NCI-H2171 (cell line): ENCODE results near the gene CEACAM19.
"Not testable (repeated sequence)": the region's sequence is repeated elsewhere in the genome, so short reads cannot be mapped to it uniquely, and the experiment has no call there.

Experiments
- DNase-seq: peaks from one replicate; lab custom pipeline; 2025; lab: John Stamatoyannopoulos, UW

CEACAM19 gene, protein sequence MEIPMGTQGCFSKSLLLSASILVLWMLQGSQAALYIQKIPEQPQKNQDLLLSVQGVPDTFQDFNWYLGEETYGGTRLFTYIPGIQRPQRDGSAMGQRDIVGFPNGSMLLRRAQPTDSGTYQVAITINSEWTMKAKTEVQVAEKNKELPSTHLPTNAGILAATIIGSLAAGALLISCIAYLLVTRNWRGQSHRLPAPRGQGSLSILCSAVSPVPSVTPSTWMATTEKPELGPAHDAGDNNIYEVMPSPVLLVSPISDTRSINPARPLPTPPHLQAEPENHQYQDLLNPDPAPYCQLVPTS

DNA sequence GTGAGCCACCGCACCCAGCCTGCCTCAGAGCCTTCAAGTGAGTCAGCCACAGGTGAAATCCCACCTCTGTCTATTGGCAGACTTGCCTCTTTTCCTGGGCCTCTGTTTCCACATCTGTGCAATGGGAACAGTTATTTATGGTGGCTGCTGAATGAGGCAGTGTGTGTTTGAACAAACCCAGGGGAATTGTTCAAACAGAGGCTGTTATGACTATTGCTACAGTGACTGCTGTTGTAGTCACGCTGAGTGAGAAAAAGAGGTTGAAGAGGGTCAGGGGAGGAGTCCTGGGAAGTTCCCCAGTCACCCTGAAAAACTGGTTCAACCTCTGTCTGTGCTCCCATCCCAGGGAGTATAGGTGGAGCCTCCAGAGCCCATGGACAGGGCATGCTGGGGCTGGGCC lies at the start of gene CEACAM19:
Gene CEACAM19, plus strand, starts transcription at position 83 of the 400 bp plus-strand sequence. CDS start 450 bp downstream, outside the sequence.
- no peak for DNase-seq

DNA sequence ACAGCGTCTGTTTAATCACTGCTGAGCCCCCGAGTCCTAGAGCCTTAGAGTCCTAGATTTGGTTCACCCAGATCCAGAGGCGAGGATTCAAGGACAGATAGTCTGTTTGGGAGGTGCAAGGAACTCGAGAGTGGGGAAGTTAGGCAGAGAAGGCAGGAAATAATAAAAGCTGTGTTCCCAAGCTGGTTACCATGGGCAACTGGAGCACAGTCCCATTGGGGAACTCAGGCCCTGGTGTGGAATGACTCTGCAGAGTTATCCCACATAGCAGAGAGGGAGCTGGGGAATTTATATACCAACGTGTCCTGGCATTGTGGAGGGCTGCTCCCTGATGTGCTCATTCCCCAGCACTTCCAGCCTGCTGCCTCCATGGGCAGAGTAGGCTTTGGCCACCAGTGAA lies 48.2 kb upstream of the CEACAM19 start:
- DNase-seq: no peak

DNA sequence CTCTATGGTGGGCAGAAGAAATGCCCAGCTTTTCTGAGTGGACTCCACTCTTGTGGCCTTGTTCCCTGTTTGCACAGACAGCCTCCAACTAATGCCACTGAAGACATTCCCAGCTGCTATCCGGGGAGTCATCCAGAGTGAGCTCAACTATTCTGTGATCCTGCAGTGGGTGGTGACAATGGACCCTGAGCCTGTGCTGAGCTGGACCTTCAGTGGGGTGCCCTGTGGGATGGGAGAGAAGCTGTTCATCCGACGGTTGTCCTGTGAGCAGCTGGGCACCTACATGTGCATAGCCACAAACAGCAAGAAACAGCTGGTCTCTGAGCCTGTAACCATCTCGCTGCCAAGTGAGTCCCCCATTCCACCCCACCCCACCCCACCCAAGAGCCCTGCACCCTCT lies 47.7 kb upstream of the CEACAM19 start:
- no peak for DNase-seq

DNA sequence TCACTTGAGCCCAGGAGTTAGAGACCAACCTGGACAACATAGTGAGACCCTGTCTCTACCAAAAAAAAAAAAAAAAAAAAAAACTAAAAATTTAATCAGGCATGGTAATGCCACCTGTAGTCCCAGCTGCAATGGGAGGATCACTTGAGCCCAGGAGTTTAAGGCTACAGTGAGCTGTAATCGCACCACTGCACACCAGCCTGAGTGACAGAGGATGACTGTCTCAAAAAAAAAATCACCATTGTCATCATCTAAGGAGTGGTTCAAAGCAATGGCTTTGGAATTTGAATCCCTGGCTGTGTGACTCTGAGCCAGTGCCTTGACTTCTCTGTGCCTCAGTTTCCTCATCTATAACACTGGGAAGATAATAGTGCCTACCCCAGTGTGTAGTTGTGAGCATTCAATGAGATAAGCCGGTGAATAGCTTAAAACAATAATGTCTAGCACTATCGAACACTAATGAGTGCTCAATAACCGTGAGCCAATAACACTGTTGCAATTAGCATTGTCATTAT lies 46.4 kb upstream of the CEACAM19 start:
- peak; percentile 13 for DNase-seq

DNA sequence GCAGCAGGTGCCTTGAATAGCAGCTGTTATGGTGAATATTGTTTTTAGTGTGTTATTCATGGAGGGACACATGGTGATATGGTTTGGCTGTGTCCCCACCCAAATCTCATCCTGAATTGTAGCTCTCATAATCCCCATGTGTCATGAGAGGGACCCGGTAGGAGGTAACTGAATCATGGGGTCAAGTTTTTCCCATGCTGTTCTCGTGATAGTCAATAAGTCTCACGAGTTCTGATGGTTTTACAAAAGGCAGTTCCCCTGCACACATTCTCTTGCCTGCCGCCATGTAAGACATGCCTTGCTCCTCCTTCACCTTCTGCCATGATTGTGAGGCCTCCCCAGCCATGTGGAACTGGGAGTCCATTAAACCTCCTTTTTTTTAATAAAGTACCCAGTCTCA lies 45.6 kb upstream of the CEACAM19 start:
- DNase-seq: not testable (repeated sequence)

DNA sequence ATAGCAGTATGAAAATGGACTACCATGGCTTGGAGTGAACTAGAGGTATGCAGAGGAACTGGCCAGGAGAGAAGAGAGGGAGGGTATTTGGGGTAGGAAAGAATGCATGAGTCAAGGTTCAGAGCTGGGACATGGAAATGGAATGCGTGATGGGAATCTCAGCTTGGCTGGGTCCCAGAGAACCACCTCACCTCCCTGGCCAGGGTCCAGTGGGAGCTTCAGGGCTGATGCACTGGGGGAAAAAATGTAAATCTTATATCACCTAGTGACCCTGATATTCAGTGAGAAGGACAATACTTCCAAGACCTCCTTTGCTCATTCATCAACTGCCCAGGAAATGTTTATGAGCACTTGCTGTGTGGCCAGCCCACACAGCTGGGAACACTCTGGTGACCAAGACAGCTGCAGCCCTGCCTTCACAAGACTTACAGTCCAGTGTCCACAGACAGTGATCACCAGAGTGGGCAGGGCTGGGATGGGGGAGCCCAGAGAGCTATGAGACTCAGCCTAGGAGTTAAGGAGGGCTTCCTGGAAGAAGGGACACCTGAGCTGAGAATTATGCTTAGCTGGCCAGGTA lies 45.1 kb upstream of the CEACAM19 start:
- DNase-seq: no peak

DNA sequence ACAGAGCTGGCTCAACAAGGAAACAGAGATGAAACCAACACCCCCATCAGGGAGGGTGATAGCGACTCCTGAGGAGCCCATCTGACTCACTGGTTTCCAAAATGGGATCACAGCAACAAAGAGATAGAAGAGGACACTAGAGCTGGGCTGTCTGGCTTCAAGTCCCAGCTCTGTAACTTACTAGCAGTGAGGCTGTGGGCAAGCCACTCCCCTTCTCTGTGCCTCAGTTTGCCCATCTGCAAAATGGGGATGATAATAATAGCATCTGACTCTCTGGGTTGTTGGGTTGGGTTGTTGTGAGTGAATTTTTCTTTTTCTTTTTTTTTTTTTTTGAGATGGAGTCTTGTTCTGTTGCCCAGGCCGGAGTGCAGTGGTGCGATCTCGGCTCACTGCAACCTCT lies 43.7 kb upstream of the CEACAM19 start:
- no peak for DNase-seq

DNA sequence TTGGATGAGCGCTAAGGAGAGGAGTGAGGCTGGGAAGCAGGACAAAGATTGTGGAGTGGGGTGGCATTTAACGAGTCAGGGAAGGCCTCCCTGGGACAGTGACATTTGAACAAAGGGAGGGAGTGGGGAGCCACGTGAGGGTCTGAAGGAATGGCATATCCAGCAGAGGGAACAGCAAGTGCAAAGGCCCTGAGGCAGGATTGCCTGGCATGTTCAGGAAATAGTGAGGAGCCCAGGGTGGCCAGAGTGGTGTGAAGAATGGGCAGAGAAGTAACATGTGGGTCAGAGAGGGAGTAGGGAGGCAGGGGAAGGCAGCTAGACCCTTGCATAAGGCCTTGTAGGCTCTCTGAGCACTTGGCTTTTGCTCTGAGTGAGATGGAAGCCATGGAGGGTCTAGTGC lies 42.5 kb upstream of the CEACAM19 start:
- DNase-seq: no peak

DNA sequence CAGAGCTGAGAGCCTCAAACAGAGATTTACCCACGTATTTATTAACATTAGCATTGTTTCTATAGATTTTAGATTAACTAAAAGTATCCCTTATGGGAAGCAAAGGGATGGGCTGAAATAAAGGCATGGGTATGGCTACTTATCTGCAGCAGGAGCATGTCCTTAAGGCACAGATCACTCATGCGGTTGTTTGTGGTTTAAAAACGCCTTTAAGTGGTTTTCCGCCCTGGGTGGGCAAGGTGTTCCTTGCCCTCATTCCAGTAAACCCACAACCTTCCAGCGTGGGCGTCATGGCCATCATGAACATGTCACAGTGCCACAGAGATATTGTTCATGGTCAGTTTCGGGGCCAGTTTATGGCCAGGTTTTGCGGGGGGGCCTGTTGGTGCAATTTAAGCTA lies 39.7 kb upstream of the CEACAM19 start:
- not testable (repeated sequence) for DNase-seq

DNA sequence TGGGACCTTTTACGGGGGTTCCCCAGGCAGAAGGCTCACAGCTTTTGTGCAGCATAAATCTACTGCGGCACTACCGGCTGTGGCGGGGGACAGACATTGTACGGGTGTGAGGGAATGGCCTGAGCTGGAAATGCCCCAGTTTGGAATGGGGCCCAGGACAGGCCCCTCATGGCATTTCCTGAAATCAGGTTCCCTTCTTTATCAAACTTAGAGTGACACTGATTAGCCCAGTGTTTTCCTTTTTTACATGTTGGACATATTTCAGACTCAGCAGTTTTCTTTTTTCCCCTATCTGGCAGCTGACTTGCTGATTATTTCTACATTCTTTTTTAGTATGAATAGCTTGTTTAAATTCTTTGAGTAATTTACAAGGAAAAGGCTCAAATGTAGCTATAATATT lies 37.2 kb upstream of the CEACAM19 start:
- not testable (repeated sequence) for DNase-seq

DNA sequence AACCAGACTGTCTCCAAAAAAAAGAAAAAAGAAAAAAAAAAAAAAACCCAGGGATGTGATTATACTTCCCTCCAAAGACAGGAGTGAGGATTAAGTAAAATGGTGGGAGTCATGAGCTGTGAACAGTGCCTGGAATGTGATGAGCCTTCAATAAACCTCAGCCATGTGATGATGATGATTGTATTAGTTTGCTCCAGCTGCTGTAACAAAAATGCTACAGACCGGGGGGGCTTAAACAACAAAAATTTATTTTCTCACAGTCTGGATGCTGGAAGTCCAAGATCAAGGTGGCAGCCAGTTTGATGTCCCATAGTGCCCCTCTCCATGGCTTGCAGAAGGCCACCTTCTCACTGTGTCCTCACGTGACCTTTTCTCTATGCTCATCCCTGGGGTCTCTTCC lies 36.5 kb upstream of the CEACAM19 start:
- DNase-seq: no peak

DNA sequence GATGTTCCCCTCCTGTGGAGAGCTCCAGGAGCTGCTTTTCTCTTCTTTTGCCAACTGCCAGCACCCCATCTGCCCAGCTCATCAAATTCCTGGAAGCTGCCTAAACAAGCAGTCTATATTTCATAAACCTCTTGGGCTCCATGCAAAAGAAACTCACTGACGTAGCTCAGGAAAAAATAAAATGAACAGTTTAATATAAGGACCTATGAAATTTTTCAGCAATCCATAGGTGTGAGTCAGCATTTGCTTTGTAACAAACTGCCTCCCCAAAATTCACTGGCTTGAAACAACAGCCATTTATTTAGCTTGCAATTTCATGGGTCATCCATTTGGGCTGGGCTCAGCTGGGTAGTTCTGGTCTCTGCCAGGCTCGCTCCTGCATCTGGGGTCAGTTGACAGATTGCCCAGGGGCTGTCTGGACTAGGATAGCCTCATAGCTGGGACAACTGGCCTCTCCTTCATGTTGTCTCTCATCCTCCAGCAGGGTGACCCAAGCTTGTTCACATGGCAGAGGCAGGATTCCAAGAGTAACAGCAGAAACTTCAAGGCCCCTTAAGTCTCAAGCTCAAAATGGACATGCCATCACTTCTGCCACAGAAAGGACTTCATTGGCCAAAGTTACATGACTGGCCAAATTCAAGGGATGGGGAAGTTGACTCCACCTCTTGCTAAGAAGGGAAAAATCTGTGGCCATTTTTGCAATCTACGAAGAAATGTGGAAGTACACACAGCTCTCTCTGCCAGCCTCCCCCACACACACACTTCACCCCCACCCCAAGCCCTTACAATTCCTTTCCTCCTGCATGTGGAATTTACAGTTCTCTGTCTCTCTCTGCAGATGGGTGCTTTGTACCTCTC lies 35.5 kb upstream of the CEACAM19 start:
- DNase-seq: no peak

DNA sequence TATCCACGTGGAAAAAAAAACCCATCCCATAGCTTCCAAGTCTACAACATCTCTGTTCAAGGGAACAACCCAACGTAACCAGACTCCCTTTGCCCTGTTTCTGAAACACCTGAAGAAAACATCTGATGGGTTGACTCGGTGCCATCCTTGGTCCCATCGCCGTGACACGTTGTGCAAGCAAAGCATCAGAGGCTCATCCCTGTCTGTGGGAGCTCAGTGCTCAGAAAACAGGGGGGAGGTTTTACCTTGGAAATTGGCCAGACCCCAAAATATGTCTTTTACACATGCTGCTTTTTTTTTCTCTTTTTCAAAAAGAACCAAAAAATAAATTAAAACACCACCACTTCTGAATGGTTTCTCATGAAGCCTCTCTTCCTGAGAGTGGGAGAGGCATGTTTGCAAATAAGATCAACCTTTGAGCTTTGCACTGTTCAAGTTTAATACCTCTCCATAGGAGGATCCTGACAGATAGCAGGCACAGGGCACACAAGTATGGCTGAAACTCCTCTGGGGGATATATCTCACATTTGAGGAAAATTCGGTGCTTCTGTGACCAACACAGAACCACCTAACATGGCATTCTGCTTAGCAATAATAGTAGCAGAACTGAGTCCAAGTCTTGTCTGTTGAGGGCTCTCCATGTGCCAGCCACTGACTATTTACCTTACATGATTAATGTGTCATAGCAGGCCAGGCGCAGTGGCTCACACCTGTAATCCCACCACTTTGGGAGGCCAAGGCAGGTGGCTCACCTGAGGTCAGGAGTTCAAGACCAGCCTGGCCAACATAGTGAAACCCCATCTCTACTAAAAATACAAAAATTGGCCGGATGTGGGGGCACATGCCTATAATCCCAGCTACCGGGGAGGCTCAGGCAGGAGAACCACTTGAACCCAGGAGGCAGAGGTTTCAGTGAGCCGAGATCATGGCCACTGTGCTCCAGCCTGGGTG lies 34.6 kb upstream of the CEACAM19 start:
- no peak for DNase-seq

DNA sequence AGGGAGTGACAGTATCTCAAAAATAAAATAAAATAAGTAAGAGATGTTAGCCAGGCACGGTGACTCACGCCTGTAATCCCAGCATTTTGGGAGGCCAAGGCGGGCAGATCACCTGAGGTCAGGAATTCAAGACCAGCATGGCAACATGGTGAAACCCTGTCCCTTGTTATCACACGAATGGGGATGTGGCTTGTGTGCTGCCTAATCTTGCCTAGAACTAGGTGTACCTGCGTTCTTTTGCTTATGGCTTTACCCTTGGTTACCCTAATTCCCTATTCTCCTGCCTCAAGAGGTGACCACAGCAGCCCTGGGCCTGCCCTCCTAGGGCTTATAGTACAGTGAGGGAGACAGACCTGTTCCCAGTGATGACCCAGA lies 33.9 kb upstream of the CEACAM19 start:
- no peak for DNase-seq

DNA sequence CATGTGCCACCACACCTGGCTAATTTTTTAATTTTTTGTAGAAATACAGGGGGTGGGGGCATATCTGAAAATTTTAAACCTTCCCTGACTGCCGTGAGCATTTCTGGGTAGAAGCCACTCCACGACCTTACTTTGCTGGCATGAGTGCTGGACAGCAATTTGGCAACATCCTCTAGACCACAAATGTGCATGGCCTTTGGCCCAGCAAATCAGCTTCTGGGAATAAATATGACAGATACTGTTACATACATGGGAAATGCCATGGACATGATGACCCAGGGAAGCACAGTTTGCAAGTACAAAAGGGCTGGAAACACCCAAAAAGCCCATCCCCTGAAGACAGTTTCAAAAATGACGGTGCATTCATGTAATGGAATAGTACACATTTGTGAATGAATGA lies 30.8 kb upstream of the CEACAM19 start:
- no peak for DNase-seq

DNA sequence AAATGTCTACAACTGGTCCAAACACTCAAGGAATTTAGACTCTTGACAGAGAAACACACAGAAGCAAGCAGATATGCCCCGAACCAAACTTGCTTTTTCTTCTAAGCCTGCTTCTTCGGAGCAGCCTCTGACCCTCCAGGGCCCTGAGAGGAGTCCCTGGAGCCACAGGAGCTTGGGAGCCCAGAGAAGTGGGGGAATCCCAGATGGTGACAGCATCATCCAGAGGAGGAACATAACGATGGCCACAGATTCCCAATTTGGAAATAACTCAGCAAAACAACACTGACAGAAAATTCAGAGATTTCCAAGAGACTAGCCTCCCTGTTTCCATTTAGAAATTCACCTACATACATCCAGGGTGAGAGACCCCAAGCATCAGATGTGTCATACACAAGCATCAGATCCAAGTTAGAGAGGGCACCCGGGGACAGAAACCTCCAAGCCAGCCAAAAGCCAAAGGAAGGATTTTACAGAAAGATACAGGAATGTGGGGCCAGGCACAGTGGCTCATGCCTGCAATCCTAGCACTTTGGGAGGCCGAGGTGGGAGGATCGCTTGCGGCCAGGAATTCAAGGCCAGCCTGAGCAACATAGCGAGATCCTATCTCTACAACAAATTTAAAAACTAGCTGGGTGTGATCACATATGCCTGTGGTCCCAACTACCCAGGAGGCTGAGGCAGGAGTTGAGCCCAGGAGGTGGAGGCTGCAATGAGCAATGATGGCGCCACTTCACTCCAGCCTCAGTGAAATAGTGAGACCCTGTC lies 29.6 kb upstream of the CEACAM19 start:
- DNase-seq: no peak

DNA sequence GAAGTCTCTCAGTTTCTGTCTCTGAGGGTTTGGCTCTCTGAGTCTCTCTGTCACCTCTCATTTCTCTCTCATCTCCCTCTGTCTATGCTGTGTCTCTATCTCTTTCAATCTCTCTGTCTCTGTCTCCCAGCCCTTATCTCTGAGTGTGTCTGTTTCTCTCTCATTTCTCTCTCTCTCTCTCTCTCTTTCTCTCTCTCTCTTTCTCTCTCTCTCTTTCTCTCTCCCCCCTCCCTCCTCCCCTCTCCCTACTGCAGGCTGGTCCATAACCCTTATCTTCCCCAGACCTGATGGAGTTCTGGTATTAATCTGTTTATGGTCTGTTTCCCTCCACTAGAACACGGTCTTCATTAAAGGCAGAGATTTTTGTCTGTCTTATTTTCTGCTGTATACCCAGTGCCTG lies 28.9 kb upstream of the CEACAM19 start:
- DNase-seq: no peak

DNA sequence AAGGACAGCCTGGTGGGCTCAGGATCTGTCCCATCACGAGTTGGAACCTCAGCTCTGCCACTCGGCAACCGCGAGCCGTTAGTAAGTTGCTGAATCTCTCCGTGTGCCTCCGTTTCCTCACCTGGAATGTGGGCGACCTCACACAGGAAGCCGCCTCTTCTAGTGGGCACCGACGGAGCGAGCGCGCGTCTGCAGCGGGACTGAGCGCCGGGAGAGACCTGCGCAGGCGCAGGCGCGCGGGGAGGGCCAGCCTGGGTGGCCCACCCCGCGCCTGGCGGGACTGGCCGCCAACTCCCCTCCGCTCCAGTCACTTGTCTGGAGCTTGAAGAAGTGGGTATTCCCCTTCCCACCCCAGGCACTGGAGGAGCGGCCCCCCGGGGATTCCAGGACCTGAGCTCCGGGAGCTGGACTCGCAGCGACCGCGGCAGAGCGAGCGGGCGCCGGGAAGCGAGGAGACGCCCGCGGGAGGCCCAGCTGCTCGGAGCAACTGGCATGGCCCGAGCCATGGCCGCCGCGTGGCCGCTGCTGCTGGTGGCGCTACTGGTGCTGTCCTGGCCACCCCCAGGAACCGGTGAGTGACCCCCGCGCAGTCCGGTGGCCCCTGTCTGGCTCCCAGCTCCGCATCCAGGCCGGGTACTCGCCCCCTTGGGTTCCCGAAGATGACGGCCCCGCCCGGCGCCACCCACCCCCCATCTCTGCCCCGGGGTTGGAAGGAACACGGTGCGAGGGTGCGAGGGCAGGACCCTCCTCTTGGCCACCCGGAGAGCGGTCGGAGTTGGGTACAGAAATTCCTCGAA lies 27.5 kb upstream of the CEACAM19 start, which contains the start of gene PVR:
Gene PVR, plus strand, starts transcription at position 306 of the 797 bp plus-strand sequence. Its CDS starts 187 bp downstream, at position 493.
- DNase-seq: peak; percentile 61

DNA sequence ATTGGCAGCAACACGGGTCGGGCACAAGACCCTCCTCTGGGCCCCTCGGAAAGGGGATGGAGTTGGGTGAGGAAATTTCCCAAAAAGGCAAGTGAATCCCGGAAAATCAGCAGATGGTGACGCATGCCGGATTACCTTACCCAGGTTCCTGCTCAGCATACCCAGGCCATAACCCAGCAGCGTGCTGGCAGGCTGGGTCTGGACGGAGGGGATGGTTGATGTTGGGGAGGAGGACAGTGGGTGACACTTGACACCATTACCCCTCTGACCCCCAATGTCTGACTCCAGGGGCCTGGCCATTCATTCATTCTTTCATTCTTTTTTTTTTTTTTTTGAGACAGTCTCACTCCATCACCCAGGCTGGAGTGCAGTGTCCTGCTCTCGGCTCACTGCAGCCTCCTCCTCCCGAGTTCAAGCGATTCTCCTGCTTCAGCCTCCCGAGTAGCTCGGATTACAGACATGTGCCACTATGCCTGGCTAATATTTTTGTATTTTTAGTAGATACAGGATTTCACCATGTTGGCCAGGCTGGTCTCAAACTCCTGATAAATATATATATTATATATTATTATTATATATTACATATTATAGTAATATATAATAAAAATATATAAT lies 26.8 kb upstream of the CEACAM19 start:
- DNase-seq: peak; percentile 23
